Osteocyte (in vitro differentiated cells): ENCODE data around the gene EIF5A. TPM values are rescaled to one million over a fixed set of nuclear protein-coding genes. Genes with fewer than 3 reads are reported as not detected.
A peak's percentile ranks its signal among the peaks of the same experiment; 100 is the strongest.

Experiments
- DNase-seq: peaks from one replicate; pipeline ENCODE4 v3.0.0; 2021; ENCODE audit warnings: mixed read lengths; ENCODE audit not compliant: unreplicated experiment; ENCODE audit errors: extremely low spot score
- H3K27ac Mint-ChIP-seq: one replicate; pipeline ENCODE4 v1.8.0; 2021; ENCODE audit warnings: mild to moderate bottlenecking, mixed read lengths; ENCODE audit not compliant: unreplicated experiment
- H3K27me3 Mint-ChIP-seq: one replicate; pipeline ENCODE4 v1.8.0; 2021; ENCODE audit warnings: mixed read lengths; ENCODE audit not compliant: unreplicated experiment
- H3K36me3 Mint-ChIP-seq: one replicate; pipeline ENCODE4 v1.8.0; 2021; ENCODE audit warnings: mixed read lengths; ENCODE audit not compliant: unreplicated experiment
- H3K4me1 Mint-ChIP-seq: one replicate; pipeline ENCODE4 v1.8.0; 2021; ENCODE audit warnings: mixed read lengths; ENCODE audit not compliant: unreplicated experiment
- H3K4me3 Mint-ChIP-seq: one replicate; pipeline ENCODE4 v1.8.0; 2021; ENCODE audit warnings: mild to moderate bottlenecking, moderate library complexity, mixed read lengths; ENCODE audit not compliant: unreplicated experiment
- H3K9me3 Mint-ChIP-seq: one replicate; pipeline ENCODE4 v1.8.0; 2021; ENCODE audit warnings: mixed read lengths; ENCODE audit not compliant: unreplicated experiment
- CTCF ChIP-seq: fragments of 200-600 bp; sonication (generic); IDR thresholded peaks from 2 replicates; pipeline ENCODE4 v1.5.0; 2021; ENCODE audit warnings: antibody characterized with exemption, mild to moderate bottlenecking, moderate library complexity
- total RNA-seq: library from RNA; stranded (reverse); gene quantifications from 2 replicates; pipeline ENCODE4 v1.2.1, GENCODE V29; 2021

EIF5A gene
- total RNA-seq, 1 donor from 2014 or later = 352 TPM

GRCh38 chr17:7260651-7261378 lies 46.6 kb upstream of the EIF5A start:
- Mint-ChIP-seq H3K36me3 (peaks cover 12% of the 10 kb centered on the region), H3K27me3 (peaks cover 14% of the 10 kb centered on the region), H3K27ac (no peak overlapping the region), H3K4me3 (peak overlapping the region; percentile 58), H3K9me3 (no peaks in the 10 kb centered on the region), H3K4me1 (peaks cover 34% of the 10 kb centered on the region)
- TF ChIP-seq CTCF = no peak
- no peak for DNase-seq

- TF ChIP-seq CTCF = no peak
- no peaks in the 10 kb centered on the region for H3K9me3 Mint-ChIP-seq
- peaks cover 14% of the 10 kb centered on the region for H3K27me3 Mint-ChIP-seq
- H3K4me3 Mint-ChIP-seq = peak overlapping the region; percentile 58
- H3K27ac Mint-ChIP-seq = no peak overlapping the region
- H3K4me1 Mint-ChIP-seq = peaks cover 37% of the 10 kb centered on the region
- peaks cover 7% of the 10 kb centered on the region for H3K36me3 Mint-ChIP-seq
- DNase-seq = no peak
Observed at GRCh38 chr17:7261379-7262191, 45.8 kb upstream of the EIF5A start.

GRCh38 chr17:7262192-7262934 lies 45.1 kb upstream of the EIF5A start, which contains the start of gene CLDN7:
CLDN7 (minus strand) TSS chr17:7262478; CDS start chr17:7262043, 435 bp downstream.
- peaks cover 4% of the 10 kb centered on the region for H3K36me3 Mint-ChIP-seq
- peaks cover 40% of the 10 kb centered on the region for H3K4me1 Mint-ChIP-seq
- H3K27ac Mint-ChIP-seq = peak within 1 kb of the TSS; percentile 43
- no peak for TF ChIP-seq CTCF
- H3K4me3 Mint-ChIP-seq = peak within 1 kb of the TSS; percentile 58
- peaks cover 14% of the 10 kb centered on the region for H3K27me3 Mint-ChIP-seq
- no peaks in the 10 kb centered on the region for H3K9me3 Mint-ChIP-seq
- no peak for DNase-seq

- no peaks in the 10 kb centered on the region for H3K9me3 Mint-ChIP-seq
- H3K27me3 Mint-ChIP-seq = peaks cover 14% of the 10 kb centered on the region
- H3K4me3 Mint-ChIP-seq = peak overlapping the region; percentile 34
- peak overlapping the region; percentile 43 for H3K27ac Mint-ChIP-seq
- no peak for DNase-seq
- no peak for TF ChIP-seq CTCF
- H3K36me3 Mint-ChIP-seq = peaks cover 4% of the 10 kb centered on the region
- peaks cover 40% of the 10 kb centered on the region for H3K4me1 Mint-ChIP-seq
Observed at GRCh38 chr17:7262935-7263800, 44.3 kb upstream of the EIF5A start.
